Left colon (tissue), 2 donors: ENCODE results near the gene NOP53. TPM values are rescaled to one million over a fixed set of nuclear protein-coding genes. Genes with fewer than 3 reads are reported as not detected.
"Not testable (repeated sequence)": the region's sequence is repeated elsewhere in the genome, so short reads cannot be mapped to it uniquely, and the experiment has no call there.

ENCODE experiments used
- ATAC-seq: fragments of 200-7000 bp; cut with Tn5 transposase; one replicate; pipeline ENCODE4 v1.9.1; 2020; ENCODE audit warnings: mild to moderate bottlenecking, moderate library complexity
- DNase-seq, 2 donors: peaks; one replicate each; pipeline ENCODE4 v3.0.0-alpha.2; 2020
- intact Hi-C, 2 donors: fragments of 100-400 bp; cut with DNase I in 1 of 2; cut with micrococcal nuclease in 1 of 2; formaldehyde crosslinking; loops; one replicate each; pipeline versions ENCODE4 v1.11.2 to v1.14.0; 2022; cut with DNase I, micrococcal nuclease
- total RNA-seq, 2 donors: library from RNA; stranded (reverse); fragmentation: NEBNext Ultra II Directional; extraction: Animal tissue kit (Norgen Biotek cat#: 25700); gene quantifications; one replicate each; pipeline ENCODE4 v1.2.1, GENCODE V29; 2021
- donor health status: DM: no; HTN: no; CAD: no.
- donor health status: DM: yes; HTN: yes; CAD: no.

NOP53 gene
- total RNA-seq, 2 donors from 2014 or later = 260 to 285 TPM

GRCh38 chr19:47714339-47714738 lies 31.0 kb upstream of the NOP53 start:
- DNase-seq (no peak), ATAC-seq (no peak)
- intact Hi-C loops = no loop called here

- intact Hi-C loops, DNase-seq, ATAC-seq: not testable (repeated sequence)
Measured at GRCh38 chr19:47714855-47715254, 30.5 kb upstream of the NOP53 start.

GRCh38 chr19:47716270-47716937 lies 28.9 kb upstream of the NOP53 start:
- DNase-seq (no peak), ATAC-seq (no peak)
- intact Hi-C loops = no loop called here

GRCh38 chr19:47718415-47719046 lies 26.8 kb upstream of the NOP53 start:
- DNase-seq, ATAC-seq, intact Hi-C loops: not testable (repeated sequence)

GRCh38 chr19:47719047-47719859 lies 26.1 kb upstream of the NOP53 start:
- peak; percentile 55 for ATAC-seq
- peak; percentile 65 to 86 for DNase-seq
- intact Hi-C loops = no loop called here

- intact Hi-C loops = no loop called here
- ATAC-seq (no peak), DNase-seq (no peak)
Measured at GRCh38 chr19:47720669-47721422, 24.5 kb upstream of the NOP53 start.

- peak; percentile 44 for ATAC-seq
- intact Hi-C loops = no loop called here
- DNase-seq = peak in 1 of 2 donors; percentile 75
Measured at GRCh38 chr19:47723581-47723940, 21.8 kb upstream of the NOP53 start.

- DNase-seq = no peak
- no peak for ATAC-seq
- intact Hi-C loops = no loop called here
Measured at GRCh38 chr19:47725759-47726401, 19.5 kb upstream of the NOP53 start.

- no peak for ATAC-seq
- intact Hi-C loops = no loop called here
- DNase-seq = no peak
Measured at GRCh38 chr19:47726467-47726866, 18.9 kb upstream of the NOP53 start.

- intact Hi-C loops, ATAC-seq, DNase-seq: not testable (repeated sequence)
Measured at GRCh38 chr19:47728295-47728694, 17.1 kb upstream of the NOP53 start.

GRCh38 chr19:47729468-47729798 lies 15.9 kb upstream of the NOP53 start:
- intact Hi-C loops = no loop called here
- ATAC-seq (peak; percentile 59), DNase-seq (no peak)

GRCh38 chr19:47729799-47730520 lies 15.4 kb upstream of the NOP53 start:
- ATAC-seq (peak; percentile 88), DNase-seq (peak in 1 of 2 donors; percentile 54)
- intact Hi-C loops = no loop called here

GRCh38 chr19:47730521-47730889 lies 14.8 kb upstream of the NOP53 start:
- intact Hi-C loops = no loop called here
- DNase-seq (no peak), ATAC-seq (no peak)

- no peak for DNase-seq
- ATAC-seq = no peak
- intact Hi-C loops = no loop called here
Measured at GRCh38 chr19:47730910-47731309, 14.4 kb upstream of the NOP53 start.

- no peak for ATAC-seq
Measured at GRCh38 chr19:47735131-47735530, 10.2 kb upstream of the NOP53 start.

GRCh38 chr19:47740866-47741519 lies 4.4 kb upstream of the NOP53 start:
- ATAC-seq (no peak), DNase-seq (no peak)
- intact Hi-C loops = no loop called here

More at GRCh38 chr19:47735131-47735530, 10.2 kb upstream of the NOP53 start:
- intact Hi-C loops = no loop called here
- DNase-seq = no peak

GRCh38 chr19:47741544-47742140 lies 3.7 kb upstream of the NOP53 start:
- ATAC-seq (no peak), DNase-seq (no peak)
- intact Hi-C loops = loop anchor here in 1 of 2 donors (2.0 kb wide), 1 partner anchor 29 kb away; the partner anchor contains the start of gene EHD2
